WTC11 (cell line): ENCODE data around the gene PUSL1. TPM values are rescaled to one million over a fixed set of nuclear protein-coding genes. Genes with fewer than 3 reads are reported as not detected.

Source experiments
- ATAC-seq: fragments of 200-7000 bp; cut with Tn5 transposase; 2 replicates; pipeline ENCODE4 v1.10.0; 2021; ENCODE audit warnings: mild to moderate bottlenecking, moderate library complexity
- CTCF ChIA-PET: fragments of 300-600 bp; sonication (Branson Sonifier 250); formaldehyde crosslinking; loops from one replicate; lab custom pipeline; 2021; ENCODE audit warnings: antibody characterized with exemption; lab: Charles Lee
- POLR2A ChIA-PET: fragments of 350-600 bp; sonication (Branson Sonifier 250); formaldehyde crosslinking; loops from one replicate; lab custom pipeline; 2021; ENCODE audit warnings: antibody characterized with exemption; lab: Charles Lee
- DNase-seq: peaks from one replicate; pipeline ENCODE4 v3.0.0; 2021; ENCODE audit warnings: low spot score
- H3K27ac Mint-ChIP-seq: 2 replicates; pipeline ENCODE4 v1.8.0; 2021; ENCODE audit warnings: mixed read lengths
- H3K27me3 Mint-ChIP-seq: 2 replicates; pipeline ENCODE4 v1.8.0; 2021; ENCODE audit warnings: low read depth, mild to moderate bottlenecking, moderate library complexity, mixed read lengths
- H3K36me3 Mint-ChIP-seq: 2 replicates; pipeline ENCODE4 v1.8.0; 2021; ENCODE audit warnings: mixed read lengths
- H3K4me1 Mint-ChIP-seq: 2 replicates; pipeline ENCODE4 v1.8.0; 2022; ENCODE audit warnings: mixed read lengths
- H3K4me3 Mint-ChIP-seq: 2 replicates; pipeline ENCODE4 v1.8.0; 2021; ENCODE audit warnings: mild to moderate bottlenecking, moderate library complexity, mixed read lengths
- H3K9me3 Mint-ChIP-seq: 2 replicates; pipeline ENCODE4 v1.8.0; 2021; ENCODE audit warnings: mixed read lengths
- CBFB ChIP-seq: sonication (generic); formaldehyde crosslinking; IDR thresholded peaks from 2 replicates; pipeline ENCODE4 v1.8.1; 2022; ENCODE audit warnings: mild to moderate bottlenecking, low read depth, missing genetic modification reagents
- ETV6 ChIP-seq: sonication (generic); formaldehyde crosslinking; IDR thresholded peaks from 2 replicates; pipeline ENCODE4 v1.8.1; 2022; ENCODE audit warnings: mild to moderate bottlenecking, missing genetic modification reagents
- FOXP1 ChIP-seq: sonication (generic); formaldehyde crosslinking; IDR thresholded peaks from 2 replicates; pipeline ENCODE4 v1.8.0; 2022; ENCODE audit warnings: missing genetic modification reagents, mild to moderate bottlenecking, moderate library complexity, borderline replicate concordance
- GABPB1 ChIP-seq: sonication (generic); formaldehyde crosslinking; IDR thresholded peaks from 2 replicates; pipeline ENCODE4 v1.8.1; 2023; ENCODE audit warnings: mild to moderate bottlenecking, missing genetic modification reagents
- HMGA2 ChIP-seq: fragments of 250-450 bp; sonication (Bioruptor Pico); IDR thresholded peaks from 2 replicates; pipeline ENCODE4 v1.4.0; 2021; ENCODE audit warnings: mild to moderate bottlenecking, moderate library complexity
- IRF2 ChIP-seq: sonication (generic); formaldehyde crosslinking; IDR thresholded peaks from 2 replicates; pipeline ENCODE4 v1.8.0; 2022; ENCODE audit warnings: low read depth, missing genetic modification reagents, borderline replicate concordance
- JUN ChIP-seq: sonication (generic); formaldehyde crosslinking; IDR thresholded peaks from 2 replicates; pipeline ENCODE4 v1.8.0; 2023; ENCODE audit warnings: mild to moderate bottlenecking, missing genetic modification reagents
- NFATC4 ChIP-seq: fragments of 250-450 bp; sonication (Bioruptor Pico); IDR thresholded peaks from 2 replicates; pipeline ENCODE4 v1.9.0; 2021; ENCODE audit warnings: mild to moderate bottlenecking
- NFE2L1 ChIP-seq: sonication (generic); formaldehyde crosslinking; IDR thresholded peaks from 2 replicates; pipeline ENCODE4 v1.8.1; 2023; ENCODE audit warnings: missing genetic modification reagents
- SMAD3 ChIP-seq: sonication (generic); formaldehyde crosslinking; IDR thresholded peaks from 2 replicates; pipeline ENCODE4 v1.8.0; 2022; ENCODE audit warnings: missing genetic modification reagents, mild to moderate bottlenecking, borderline replicate concordance
- SOX15 ChIP-seq: fragments of 250-450 bp; sonication (Bioruptor Pico); IDR thresholded peaks from 2 replicates; pipeline ENCODE4 v1.9.0; 2021; ENCODE audit warnings: mild to moderate bottlenecking
- TEAD1 ChIP-seq: sonication (generic); formaldehyde crosslinking; IDR thresholded peaks from 2 replicates; pipeline ENCODE4 v1.8.0; 2022; ENCODE audit warnings: mild to moderate bottlenecking, missing genetic modification reagents
- TP53 ChIP-seq: sonication (generic); formaldehyde crosslinking; IDR thresholded peaks from 2 replicates; pipeline ENCODE4 v1.8.1; 2023; ENCODE audit warnings: mild to moderate bottlenecking, missing genetic modification reagents
- ZBTB21 ChIP-seq: sonication (generic); formaldehyde crosslinking; IDR thresholded peaks from 2 replicates; pipeline ENCODE4 v1.8.1; 2023; ENCODE audit warnings: mild to moderate bottlenecking, missing genetic modification reagents, borderline replicate concordance
- ZNF121 ChIP-seq: sonication (generic); formaldehyde crosslinking; IDR thresholded peaks from 2 replicates; pipeline ENCODE4 v1.8.0; 2023; ENCODE audit warnings: missing genetic modification reagents
- ZNF138 ChIP-seq: sonication (generic); formaldehyde crosslinking; conservative IDR thresholded peaks from 2 replicates; pipeline ENCODE4 v1.8.1; 2022; ENCODE audit warnings: mild to moderate bottlenecking, moderate library complexity, missing genetic modification reagents
- ZNF219 ChIP-seq: sonication (generic); formaldehyde crosslinking; IDR thresholded peaks from 2 replicates; pipeline ENCODE4 v1.8.0; 2023; ENCODE audit warnings: missing genetic modification reagents, mild to moderate bottlenecking, borderline replicate concordance
- ZNF416 ChIP-seq: fragments of 250-450 bp; sonication (Bioruptor Pico); IDR thresholded peaks from 2 replicates; pipeline ENCODE4 v1.9.0; 2021; ENCODE audit warnings: mild to moderate bottlenecking, inconsistent platforms
- total RNA-seq: library from RNA; stranded (reverse); gene quantifications from 3 replicates; pipeline ENCODE4 v1.2.3, GENCODE V29; 2021
- TF ChIP-seq, protein P1 (sequence below): sonication (generic); formaldehyde crosslinking; conservative IDR thresholded peaks from 2 replicates; pipeline ENCODE4 v1.8.1; 2023; ENCODE audit warnings: mild to moderate bottlenecking, low read depth, missing genetic modification reagents, moderate library complexity
- TF ChIP-seq, protein P2 (sequence below): fragments of 250-450 bp; sonication (Bioruptor Pico); IDR thresholded peaks from 2 replicates; pipeline ENCODE4 v1.9.0; 2021; ENCODE audit warnings: moderate library complexity, mild to moderate bottlenecking, inconsistent platforms, borderline replicate concordance
- TF ChIP-seq, protein P3 (sequence below): sonication (generic); formaldehyde crosslinking; conservative IDR thresholded peaks from 2 replicates; pipeline ENCODE4 v1.8.1; 2022; ENCODE audit warnings: mild to moderate bottlenecking, missing genetic modification reagents
- TF ChIP-seq, protein P4 (sequence below): sonication (generic); formaldehyde crosslinking; IDR thresholded peaks from 2 replicates; pipeline ENCODE4 v1.8.1; 2022; ENCODE audit warnings: low read depth, mild to moderate bottlenecking, moderate library complexity, missing genetic modification reagents, borderline replicate concordance
- TF ChIP-seq, protein P5 (sequence below): sonication (generic); formaldehyde crosslinking; IDR thresholded peaks from 2 replicates; pipeline ENCODE4 v1.8.1; 2023; ENCODE audit warnings: mild to moderate bottlenecking, missing genetic modification reagents, moderate library complexity

Gene PUSL1
- total RNA-seq, 1 experiment from 2014 or later = 51.5 TPM

DNA sequence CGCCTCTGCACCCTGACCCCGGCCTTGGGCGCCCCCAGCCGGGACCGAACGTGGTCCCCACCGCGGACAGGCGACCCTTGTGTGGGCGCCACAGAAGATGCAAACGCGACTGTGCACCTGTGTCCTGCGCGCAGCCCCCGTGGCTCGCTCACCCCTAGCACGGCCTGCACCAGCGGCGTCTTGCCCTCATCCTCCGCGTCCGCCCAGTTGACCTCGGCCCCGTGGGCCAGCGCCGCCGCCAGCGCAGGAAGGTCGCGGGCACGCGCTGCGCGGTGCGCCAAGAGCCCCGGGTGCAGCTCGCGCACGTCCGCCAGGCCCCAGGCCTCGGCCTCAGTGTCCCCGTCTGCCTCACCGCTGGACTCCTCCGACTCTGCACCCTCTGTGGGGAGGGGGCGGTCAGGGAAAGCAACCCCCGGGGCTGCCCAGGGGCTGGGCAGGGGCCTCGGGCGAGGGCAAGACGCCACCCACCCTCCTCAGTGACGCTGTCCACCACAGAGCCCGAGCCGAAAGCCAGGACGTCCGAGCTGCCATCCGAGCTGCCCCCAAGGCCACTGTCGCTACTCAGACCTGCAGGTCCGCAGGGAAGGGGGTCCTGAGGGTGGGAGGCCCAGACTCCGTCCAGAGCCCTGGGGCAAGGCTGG, 14.0 kb upstream of the PUSL1 start:
- Mint-ChIP-seq H3K27me3 (no peaks in the 10 kb centered on the region), H3K4me1 (peaks cover 4% of the 10 kb centered on the region; the same call in 1 of the 2 replicates), H3K4me3 (no peak overlapping the region), H3K9me3 (no peaks in the 10 kb centered on the region)
- POLR2A ChIA-PET = no interaction called here
- no peak for ATAC-seq
- TF ChIP-seq HMGA2 (CRISPR knock-in tag) (no peak), ZNF416 (CRISPR knock-in tag) (no peak), SMAD3 (CRISPR knock-in tag) (no peak), GABPB1 (CRISPR knock-in tag) (no peak), ZNF138 (CRISPR knock-in tag) (no peak), ETV6 (CRISPR knock-in tag) (no peak), SOX15 (CRISPR knock-in tag) (no peak), IRF2 (CRISPR knock-in tag) (no peak), NFE2L1 (no peak), FOXP1 (no peak)
- TF ChIP-seq, protein P1, sequence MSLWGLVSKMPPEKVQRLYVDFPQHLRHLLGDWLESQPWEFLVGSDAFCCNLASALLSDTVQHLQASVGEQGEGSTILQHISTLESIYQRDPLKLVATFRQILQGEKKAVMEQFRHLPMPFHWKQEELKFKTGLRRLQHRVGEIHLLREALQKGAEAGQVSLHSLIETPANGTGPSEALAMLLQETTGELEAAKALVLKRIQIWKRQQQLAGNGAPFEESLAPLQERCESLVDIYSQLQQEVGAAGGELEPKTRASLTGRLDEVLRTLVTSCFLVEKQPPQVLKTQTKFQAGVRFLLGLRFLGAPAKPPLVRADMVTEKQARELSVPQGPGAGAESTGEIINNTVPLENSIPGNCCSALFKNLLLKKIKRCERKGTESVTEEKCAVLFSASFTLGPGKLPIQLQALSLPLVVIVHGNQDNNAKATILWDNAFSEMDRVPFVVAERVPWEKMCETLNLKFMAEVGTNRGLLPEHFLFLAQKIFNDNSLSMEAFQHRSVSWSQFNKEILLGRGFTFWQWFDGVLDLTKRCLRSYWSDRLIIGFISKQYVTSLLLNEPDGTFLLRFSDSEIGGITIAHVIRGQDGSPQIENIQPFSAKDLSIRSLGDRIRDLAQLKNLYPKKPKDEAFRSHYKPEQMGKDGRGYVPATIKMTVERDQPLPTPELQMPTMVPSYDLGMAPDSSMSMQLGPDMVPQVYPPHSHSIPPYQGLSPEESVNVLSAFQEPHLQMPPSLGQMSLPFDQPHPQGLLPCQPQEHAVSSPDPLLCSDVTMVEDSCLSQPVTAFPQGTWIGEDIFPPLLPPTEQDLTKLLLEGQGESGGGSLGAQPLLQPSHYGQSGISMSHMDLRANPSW (CRISPR knock-in tag) = no peak
- TF ChIP-seq, protein P2, sequence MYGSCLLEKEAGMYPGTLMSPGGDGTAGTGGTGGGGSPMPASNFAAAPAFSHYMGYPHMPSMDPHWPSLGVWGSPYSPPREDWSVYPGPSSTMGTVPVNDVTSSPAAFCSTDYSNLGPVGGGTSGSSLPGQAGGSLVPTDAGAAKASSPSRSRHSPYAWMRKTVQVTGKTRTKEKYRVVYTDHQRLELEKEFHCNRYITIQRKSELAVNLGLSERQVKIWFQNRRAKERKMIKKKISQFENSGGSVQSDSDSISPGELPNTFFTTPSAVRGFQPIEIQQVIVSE (CRISPR knock-in tag) = no peak
- TF ChIP-seq, all 79 proteins: peak for 0
- no peak overlapping the region for H3K27ac Mint-ChIP-seq
- CTCF ChIA-PET = no interaction called here
- no peak for DNase-seq
- no peaks in the 10 kb centered on the region for H3K36me3 Mint-ChIP-seq

DNA sequence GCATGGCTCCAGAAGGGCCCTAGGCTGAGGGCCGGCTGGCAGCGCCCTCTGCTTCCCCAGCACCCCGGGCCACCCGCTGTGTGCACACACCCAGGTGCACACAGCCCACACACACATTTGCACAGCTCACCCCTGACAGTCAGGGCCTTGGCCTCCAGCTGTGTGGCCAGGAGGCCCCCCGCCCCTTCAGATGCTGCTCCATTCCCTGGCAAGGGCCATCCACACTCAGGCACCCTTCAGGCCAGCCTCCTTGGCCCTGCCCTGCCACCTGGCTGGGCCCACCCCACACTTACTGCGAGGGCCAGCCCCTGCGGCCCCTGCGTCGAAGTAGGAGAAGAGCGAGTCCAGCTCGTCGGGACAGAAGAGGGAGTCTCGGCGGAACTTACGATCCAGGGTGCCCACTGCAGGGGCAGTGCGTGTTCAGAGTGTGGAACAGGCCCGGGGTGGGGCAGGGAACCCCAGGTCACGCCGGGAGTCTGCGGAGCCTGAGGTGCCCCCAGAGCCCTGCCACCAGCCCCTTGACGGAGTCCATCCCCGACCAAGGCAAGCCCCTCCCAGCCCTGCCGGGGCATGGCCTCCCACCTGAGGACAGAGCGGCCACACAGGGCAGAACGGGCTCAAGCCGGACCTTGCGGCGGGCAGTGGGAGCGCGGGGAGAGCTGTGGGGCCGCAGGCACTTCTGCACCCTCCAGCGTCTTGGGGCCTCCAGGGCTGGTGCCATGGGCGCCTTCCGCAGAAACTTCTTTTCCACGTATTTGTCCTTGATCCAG, 13.1 kb upstream of the PUSL1 start:
- Mint-ChIP-seq H3K27ac (no peak overlapping the region), H3K36me3 (no peaks in the 10 kb centered on the region), H3K9me3 (no peaks in the 10 kb centered on the region), H3K4me3 (no peak overlapping the region), H3K27me3 (no peaks in the 10 kb centered on the region), H3K4me1 (peaks cover 4% of the 10 kb centered on the region; the same call in 1 of the 2 replicates)
- DNase-seq = no peak
- no peak for ATAC-seq
- ChIA-PET CTCF (no interaction called here), POLR2A (interaction anchor here (0.8 to 1.0 kb wide), 2 partner anchors 9 to 16 kb away, joined by 3 to 4 read pairs; partner anchors contain the start of gene SCNN1D)
- TF ChIP-seq GABPB1 (CRISPR knock-in tag) (no peak), NFATC4 (CRISPR knock-in tag) (no peak), CBFB (CRISPR knock-in tag) (no peak), TP53 (CRISPR knock-in tag) (no peak), HMGA2 (CRISPR knock-in tag) (no peak), ZNF121 (no peak), ZNF219 (CRISPR knock-in tag) (no peak), ZNF416 (CRISPR knock-in tag) (no peak), ZBTB21 (CRISPR knock-in tag) (no peak), ZNF138 (CRISPR knock-in tag) (no peak), TEAD1 (no peak), JUN (CRISPR knock-in tag) (no peak), NFE2L1 (no peak)
- TF ChIP-seq, protein P2 (CRISPR knock-in tag) = no peak
- TF ChIP-seq, protein P3, sequence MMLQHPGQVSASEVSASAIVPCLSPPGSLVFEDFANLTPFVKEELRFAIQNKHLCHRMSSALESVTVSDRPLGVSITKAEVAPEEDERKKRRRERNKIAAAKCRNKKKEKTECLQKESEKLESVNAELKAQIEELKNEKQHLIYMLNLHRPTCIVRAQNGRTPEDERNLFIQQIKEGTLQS (CRISPR knock-in tag) = no peak
- TF ChIP-seq, protein P4, sequence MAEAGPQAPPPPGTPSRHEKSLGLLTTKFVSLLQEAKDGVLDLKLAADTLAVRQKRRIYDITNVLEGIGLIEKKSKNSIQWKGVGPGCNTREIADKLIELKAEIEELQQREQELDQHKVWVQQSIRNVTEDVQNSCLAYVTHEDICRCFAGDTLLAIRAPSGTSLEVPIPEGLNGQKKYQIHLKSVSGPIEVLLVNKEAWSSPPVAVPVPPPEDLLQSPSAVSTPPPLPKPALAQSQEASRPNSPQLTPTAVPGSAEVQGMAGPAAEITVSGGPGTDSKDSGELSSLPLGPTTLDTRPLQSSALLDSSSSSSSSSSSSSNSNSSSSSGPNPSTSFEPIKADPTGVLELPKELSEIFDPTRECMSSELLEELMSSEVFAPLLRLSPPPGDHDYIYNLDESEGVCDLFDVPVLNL (CRISPR knock-in tag) = no peak
- TF ChIP-seq, protein P5, sequence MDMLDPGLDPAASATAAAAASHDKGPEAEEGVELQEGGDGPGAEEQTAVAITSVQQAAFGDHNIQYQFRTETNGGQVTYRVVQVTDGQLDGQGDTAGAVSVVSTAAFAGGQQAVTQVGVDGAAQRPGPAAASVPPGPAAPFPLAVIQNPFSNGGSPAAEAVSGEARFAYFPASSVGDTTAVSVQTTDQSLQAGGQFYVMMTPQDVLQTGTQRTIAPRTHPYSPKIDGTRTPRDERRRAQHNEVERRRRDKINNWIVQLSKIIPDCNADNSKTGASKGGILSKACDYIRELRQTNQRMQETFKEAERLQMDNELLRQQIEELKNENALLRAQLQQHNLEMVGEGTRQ (CRISPR knock-in tag) = no peak
